KBM-7 (cell line): Measurements from ENCODE around the gene POLDIP3.
A peak's percentile ranks its signal among the peaks of the same experiment; 100 is the strongest.
"Not testable (repeated sequence)": the region's sequence is repeated elsewhere in the genome, so short reads cannot be mapped to it uniquely, and the experiment has no call there.

Experiments
- DNase-seq: peaks from one replicate; pipeline ENCODE4 v3.0.0-alpha.2; 2015
- in situ Hi-C: fragments of 300-500 bp; cut with MboI; formaldehyde crosslinking; loops from 2 replicates; pipeline ENCODE4 v1.14.3; 2020; ENCODE audit warnings: low sequenced_read_pairs, low pct_unique_long_range_greater_than_20kb, mixed read lengths

Gene POLDIP3

DNA sequence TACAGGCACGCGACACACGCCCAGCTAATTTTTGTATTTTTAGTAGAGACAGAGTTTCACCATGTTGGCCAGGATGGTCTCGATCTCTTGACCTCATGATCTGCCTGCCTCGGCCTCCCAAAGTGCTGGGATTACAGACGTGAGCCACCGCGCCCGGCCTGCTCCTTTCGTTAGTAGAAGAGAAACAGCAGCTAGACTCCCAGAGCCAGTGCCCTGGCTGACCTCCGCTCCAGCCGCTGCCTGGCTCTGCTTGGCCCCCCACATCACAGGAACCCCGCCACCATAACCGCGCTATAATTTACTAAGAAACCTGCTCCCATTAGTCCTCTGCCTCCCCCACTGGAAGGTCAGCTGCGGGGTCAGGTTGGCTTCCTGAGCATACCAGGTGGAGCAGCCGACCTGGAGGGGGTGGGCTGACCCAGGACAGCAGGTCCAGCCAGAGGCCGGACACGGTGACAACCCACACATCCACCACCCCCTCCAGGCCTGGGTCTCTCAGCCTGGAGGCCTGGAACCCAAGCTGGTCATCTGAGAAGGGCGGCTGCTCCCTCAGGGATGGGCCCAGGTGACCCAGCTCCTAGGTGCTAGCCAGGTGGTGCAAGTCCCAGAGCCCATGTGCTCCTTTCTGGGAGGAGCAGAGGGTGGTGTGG is 7.5 kb upstream of the POLDIP3 start:
- in situ Hi-C loops = no loop called here
- DNase-seq = no peak

DNA sequence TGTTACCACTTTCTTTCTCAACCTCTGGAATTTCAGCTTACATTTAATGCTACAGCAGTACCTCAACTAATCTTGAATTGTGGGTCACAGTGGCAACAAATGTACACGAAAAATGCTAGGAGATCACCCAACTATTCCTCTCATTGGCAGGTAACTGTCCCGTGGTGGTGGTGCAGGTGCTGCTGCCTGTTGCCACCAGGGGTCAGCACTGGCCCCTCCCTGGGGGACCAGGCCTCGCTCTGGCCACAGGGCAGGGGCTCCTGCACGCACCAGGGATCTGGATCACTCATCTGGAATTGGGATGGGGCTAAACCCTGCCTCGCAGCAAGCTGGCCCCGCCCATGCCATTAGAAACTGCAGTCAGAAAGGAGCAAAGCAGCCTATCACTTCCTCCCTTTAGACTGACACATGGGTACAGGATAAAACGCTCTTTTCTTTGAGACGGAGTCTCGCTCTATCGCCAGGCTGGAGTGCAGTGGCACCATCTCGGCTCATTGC is 6.9 kb upstream of the POLDIP3 start:
- in situ Hi-C loops = no loop called here
- DNase-seq = peak; percentile 60

DNA sequence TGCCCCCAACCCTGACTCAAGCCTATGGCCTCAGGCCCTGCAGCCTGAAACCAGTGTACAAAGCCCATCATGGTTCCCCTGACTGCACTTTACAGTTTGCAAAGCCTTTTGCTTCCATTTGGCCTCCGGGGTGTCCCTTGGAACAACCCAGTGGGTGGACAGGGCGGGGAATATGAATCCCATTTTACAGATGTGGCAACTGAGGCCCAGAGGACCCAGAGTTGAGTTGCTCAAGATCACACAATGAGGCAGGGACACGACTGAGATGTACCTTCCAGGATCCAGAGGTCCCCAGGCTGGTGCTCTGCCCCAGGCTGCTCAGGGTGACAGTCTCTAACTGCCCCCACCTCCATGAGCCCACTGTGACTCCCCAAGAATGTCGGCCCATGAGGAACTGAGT is 5.4 kb upstream of the POLDIP3 start:
- in situ Hi-C loops = no loop called here
- no peak for DNase-seq

DNA sequence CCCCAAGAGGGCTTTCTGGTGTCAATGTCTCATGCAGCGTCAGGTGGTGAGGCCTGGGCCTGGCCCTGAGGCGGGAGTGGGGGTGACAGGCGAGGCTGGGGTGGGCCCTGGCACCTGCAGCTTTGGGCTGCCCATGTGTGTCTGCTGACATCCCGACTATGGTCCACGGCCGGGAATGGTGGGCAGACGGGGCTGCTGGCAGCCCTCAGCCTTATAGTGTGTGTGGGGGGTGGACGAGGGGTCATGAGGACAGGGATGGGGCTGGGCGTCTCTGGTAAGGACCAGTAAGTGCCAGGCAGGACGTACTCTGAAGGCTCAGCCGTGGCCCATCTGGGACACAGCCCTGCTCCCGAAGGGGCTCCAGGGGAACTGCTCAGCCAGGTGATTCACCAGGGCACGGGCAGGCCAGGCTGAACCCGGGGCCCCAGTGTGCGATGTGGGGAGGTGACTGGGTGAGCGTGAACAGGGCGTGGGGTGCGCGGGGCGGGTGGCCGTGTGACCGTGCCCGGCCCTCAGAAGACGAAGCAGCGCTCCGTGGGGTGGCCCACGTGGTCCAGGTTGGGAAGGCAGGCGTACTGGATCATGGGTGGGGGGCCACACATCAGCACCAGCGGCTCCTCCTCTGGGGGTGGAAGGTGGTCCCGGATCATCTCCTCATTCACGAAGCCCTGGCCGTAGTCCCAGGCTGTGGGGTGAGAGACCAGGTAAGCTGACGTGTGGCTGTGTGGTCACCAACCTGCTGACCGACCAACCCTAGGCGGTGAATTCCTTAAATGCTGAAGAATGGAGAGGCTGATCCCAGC is 4.8 kb upstream of the POLDIP3 start:
- in situ Hi-C loops = no loop called here

DNA sequence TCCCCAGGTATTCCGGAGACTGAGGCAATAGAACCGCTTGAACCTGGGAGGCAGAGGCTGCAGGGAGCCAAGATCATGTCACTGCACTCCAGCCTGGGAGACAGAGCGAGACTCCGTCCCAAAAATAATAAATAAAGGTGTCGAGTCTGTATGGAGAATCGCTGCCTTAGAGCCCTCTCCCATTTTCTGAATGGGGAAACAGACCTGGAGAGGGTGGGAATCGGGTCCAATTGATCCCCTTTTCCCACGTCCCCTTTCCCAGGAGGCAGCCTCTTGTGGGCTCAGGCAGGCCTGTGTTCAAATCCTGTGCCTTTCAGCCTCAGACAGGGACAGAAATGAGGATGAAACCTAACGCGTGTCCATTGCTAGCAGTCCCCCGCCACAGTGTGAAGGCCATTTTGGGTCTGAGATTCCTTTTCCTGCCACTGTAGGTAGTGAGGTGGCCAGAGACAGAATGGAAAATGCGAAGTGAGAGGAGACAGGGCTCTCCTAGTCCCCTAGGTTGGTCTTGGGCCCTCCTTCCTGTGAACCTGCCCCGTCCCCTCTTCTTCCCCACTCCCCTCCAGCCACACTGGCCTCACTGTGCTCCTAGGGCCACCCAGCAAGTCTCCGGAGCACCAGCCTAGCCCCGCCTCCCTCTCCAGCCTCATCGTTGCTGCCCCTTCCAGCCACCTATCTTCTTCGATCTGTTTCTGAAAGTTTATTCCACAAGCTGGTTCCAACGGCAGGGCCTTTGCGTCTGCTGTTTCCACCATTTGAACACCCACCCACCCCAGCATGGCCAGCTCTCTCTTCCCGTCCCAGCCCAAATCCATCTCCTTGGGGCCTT is 2.7 kb upstream of the POLDIP3 start:
- no peak for DNase-seq
- in situ Hi-C loops = no loop called here

More for the DNA sequence above, 4.8 kb upstream of the POLDIP3 start:
- no peak for DNase-seq

DNA sequence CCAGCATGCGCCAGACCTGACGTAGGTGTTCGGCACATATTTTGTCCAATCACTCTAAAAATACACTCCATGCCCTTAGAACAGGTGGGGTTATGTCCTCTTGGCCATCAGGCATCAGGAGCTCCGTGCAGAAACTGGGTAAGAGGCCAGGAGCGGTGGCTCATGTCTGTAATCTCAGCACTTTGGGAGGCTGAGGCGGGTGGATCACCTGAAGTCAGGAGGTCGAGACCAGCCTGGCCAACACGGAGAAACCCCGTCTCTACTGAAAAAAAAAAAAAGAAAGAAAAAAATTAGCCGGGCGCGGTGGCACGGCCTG is 1.1 kb upstream of the POLDIP3 start:
- DNase-seq, in situ Hi-C loops: not testable (repeated sequence)

DNA sequence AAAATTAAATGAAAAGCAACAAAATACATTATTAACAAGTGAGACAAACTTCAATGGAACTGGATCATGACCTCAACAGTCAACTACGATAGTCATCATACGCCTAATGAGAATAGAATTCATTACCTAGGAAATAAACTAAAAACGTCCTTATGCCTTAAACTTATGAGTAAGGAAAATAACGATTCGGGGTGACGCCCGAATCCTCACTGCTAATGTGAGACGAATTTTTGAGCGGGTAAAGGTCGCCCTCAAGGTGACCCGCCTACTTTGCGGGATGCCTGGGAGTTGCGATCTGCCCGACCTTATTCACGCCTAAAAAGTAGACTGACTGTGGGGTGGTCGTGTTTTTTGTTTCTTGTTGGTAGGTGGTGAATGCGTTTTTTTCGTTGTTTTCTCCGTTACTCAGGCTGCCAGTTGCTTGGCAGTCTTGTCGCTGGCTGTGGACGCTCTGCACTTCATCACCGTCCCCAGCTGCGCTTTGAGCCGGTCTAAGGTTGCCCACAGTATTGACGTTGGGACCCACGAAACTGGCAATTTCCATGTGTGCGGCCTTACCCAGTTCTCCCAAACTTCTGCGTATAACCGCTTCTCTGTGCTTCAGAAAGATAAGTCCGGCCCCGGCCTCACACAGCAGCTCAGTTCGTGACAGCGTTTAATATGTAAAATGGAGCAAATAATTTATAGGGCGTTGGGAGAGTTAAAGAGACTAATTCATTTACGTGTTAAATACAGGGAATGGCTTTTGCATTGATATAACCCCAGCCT is 593 bp upstream of the POLDIP3 start:
- in situ Hi-C loops = no loop called here
- peak; percentile 98 for DNase-seq

DNA sequence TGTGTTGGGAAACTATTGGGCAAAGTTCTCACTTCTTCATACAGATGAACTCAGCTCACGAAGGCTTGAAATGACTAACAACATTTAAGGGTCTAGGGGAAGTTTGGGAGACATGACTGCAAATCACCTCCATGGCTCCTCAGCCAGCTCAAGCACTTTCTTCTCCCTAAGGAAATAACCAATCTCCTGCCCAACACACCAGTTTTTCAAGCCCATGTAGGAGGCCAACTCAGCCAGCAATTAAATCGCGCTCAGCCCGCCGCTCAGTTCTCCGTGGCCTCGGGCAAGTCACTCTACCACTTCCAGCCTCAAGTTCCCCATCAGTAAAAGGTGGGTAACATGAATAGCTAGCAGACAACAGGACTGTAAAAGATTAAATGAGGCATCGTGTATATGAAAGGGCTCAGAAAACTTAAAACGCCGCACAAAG is 796 bp downstream of the POLDIP3 start:
- DNase-seq = no peak
- in situ Hi-C loops = no loop called here

DNA sequence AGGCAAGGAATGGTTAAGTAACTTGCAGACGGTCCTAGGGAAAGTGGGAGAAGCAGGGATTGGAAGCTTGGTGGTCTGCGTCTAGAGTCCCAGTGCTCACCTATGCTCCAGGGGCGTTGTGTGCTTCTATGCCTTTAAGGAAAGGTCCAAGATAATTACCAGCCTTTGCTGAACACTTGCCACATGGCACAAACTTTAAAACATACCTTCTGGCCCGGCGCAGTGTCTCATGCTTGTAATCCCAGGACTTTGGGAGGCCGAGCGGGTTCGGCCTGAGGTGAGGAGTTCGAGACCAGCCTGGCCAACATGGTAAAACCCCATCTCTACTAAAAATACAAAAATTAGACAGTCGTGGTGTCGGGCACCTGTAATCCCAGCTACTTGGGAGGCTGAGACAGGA is 2.3 kb downstream of the POLDIP3 start:
- in situ Hi-C loops = no loop called here
- DNase-seq = no peak

DNA sequence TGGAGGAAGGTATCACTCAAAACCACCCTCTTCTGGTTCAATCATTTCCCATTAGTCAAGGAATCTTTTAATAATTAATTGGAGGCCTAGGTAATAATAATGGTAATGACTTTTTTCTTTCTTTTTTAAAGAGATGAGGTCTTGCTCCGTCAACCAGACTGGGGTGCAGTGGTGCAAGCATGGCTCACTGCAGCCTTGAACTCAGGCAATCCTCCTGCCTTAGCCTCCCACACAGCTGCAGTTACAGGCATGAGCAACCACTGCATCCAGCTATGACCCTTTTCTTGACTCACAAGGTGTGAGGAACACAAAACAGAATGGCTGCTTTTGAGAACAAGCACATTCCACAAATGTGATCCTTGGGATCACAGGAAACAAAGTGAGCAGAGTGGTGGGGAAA is 3.6 kb downstream of the POLDIP3 start:
- in situ Hi-C loops = no loop called here
- DNase-seq = no peak

DNA sequence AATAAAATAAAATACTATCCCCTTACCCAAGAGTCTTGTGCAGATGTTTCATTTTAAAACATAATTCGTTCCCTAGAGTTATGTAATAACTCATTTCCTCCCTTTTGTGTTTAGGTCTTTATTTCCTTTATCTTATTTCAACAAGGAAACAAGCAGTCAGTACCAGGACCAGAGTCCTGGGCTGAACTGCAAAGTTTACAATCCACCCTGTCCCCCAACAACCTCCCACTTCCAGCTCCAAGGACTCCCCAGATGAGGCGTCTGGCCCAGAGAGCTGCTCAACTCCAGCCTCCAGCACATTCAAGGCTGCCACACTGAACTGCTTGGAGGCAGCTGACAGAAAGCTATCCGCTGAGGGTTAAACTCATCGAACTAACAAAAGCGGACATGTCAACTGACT is 4.5 kb downstream of the POLDIP3 start:
- in situ Hi-C loops = no loop called here
- DNase-seq = no peak

DNA sequence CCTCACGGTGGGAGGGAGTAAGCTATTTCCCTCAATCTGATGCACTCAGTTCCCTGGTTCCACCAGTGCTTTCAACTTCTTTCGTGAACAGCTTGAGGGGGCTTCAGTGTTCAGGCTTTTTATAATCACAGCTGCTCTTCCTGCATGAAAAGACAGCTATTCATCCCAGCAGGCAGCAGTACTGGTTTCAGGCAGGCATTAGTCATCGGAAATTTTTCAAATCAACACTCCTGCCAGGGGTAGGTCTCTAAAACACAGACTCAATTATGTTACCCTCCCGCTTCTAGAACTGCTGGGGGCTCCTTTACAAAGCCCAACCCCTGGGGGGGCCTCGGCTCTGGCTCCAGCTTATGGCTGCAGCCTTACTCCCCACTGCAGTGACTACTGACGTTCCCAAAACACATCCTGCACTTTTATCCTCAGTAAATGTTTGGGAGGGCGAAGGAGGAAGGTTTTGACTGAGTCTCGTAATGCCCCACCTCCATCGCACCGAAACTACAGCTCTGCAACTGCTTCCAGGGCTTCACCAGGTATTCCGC is 5.8 kb downstream of the POLDIP3 start:
- in situ Hi-C loops = no loop called here

DNA sequence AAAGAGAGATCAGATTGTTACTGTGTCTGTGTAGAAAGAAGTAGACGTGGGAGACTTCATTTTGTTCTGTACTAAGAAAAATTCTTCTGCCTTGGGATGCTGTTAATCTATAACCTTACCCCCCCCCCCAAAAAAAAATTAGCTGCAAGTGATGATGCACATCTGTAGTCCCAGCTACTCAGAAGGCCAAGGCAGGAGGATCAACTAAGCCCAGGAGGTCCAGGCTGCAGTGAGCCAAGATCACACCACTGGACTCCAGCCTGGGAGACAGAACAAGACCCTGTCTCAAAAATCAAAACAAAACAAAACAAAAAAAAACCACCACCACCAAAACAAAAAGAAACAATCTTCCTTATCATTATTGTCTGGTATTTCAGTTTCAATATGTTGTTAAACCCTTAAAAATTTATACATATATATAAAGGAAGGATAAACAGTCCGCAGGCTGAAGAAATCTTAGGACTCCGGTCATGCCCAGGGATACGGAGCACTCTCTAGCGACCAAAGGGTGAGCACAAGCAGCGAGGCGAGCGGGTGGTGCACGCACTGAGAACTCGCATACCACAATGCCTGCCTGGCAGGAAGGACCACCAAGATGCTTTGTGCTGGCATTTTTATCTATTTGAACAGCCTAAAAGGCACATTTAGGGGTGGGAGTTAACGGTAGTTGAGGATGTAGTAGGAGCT is 6.4 kb downstream of the POLDIP3 start:
- in situ Hi-C loops = no loop called here
- no peak for DNase-seq

More for the DNA sequence above, 5.8 kb downstream of the POLDIP3 start:
- no peak for DNase-seq

DNA sequence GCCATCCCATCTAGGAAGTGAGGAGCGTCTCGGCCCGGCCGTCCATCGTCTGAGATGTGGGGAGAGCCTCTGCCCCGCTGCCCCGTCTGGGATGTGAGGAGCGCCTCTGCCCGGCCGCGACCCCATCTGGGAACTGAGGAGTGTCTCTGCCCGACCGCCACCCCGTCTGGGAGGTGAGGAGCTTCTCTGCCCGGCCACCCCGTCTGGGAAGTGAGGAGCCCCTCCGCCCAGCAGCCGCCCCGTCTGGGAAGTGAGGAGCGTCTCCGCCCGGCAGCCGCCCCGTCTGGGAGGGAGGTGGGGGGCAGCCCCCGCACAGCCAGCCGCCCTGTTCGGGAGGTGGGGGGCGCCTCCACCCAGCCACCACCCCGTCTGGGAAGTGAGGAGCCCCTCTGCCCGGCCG is 7.0 kb downstream of the POLDIP3 start:
- in situ Hi-C loops, DNase-seq: not testable (repeated sequence)

DNA sequence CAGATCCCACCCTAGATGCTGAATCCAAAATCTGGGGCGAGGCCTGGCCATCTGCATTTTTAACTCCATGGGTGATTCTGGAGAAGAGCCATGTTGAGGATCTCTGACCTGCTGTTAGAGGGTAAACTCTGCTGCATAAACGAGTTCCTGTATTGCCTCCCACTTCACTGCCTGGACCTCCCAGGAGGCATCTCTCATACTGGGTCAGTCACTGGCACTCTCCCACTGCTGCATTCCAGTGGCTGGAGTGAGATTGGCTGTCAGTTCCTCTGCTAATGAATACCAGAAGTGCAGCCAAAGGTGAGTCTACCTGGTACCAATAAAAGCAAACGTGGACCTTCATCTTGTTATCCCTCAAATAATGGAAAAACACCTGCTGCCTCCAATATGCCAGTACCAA is 10.3 kb downstream of the POLDIP3 start:
- DNase-seq = no peak
- in situ Hi-C loops = no loop called here

DNA sequence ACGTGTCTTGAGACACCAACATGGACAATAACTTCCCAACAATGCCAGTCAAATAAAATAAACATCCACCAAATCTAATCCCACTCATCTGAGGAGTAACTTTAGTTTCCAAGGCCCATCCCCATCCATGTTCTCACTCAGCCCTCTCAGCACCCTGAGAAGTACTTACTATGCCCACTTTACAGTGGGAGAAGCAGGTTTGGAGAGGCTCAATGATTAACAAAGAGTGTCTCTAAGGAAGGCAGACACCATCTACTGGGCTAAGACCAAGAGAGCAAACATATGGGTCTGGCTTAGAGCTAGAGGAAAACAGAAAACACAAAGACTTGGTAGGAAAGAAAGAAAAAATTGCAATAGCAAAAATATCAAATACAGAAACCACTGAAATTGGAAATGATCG is 11.3 kb downstream of the POLDIP3 start:
- in situ Hi-C loops = no loop called here

DNA sequence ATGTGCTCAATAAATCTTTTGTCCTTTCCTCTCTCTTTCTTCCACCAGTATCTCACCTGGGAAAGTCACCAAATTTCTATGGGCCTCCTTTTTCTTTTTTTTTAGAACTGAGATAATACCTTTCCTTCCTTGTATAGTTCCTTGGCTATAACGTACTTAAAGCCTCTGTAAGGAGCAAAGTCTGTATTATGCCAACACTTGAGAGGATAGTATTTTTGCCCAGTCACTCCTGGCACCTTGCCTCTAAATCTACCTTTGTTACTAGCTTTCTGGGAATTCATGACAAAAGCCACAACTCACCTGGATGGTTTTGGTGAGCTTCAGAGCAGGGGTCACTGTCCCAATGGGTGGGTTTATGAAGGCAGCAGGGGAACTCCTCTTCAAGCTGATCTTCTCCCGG is 12.2 kb downstream of the POLDIP3 start:
- no peak for DNase-seq
- in situ Hi-C loops = no loop called here

More for the DNA sequence above, 11.3 kb downstream of the POLDIP3 start:
- DNase-seq = no peak

DNA sequence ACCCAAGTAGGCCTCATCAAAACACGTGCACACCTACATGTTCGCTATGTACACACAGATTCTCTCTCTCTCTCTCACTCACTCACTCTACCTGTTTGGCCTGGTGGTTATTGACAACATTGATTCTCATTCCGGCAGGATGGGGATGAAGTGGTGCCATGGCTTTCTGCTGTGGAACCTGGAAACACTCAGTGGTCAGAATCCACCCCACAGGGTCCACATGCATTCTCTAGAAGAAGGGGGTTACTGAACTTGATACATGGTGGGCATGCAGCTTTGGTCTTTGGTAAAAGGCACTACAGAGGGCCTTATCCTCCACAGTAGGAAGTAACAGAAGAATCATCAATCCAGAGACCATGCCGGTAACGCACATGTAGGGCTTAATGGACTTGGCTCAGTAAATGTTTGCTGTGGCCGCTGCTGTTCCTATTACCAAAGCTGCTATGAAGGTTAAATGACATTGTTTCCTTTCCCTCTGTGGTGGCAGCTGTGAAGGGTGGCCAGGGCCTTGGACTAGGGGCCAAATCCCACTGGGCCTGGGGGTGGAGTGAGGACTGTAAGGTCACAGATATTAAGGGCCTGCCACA is 12.7 kb downstream of the POLDIP3 start:
- DNase-seq = no peak
- in situ Hi-C loops = no loop called here
